B cell (primary cell): ENCODE data around the gene STK33. TPM values are rescaled to one million over a fixed set of nuclear protein-coding genes. Genes with fewer than 3 reads are reported as not detected.

Source experiments
- ATAC-seq: fragments of 200-7000 bp; cut with Tn5 transposase; one replicate; pipeline ENCODE4 v1.10.0; 2021; ENCODE audit warnings: low read depth, mild to moderate bottlenecking, moderate number of reproducible peaks, moderate library complexity
- CTCF ChIA-PET: fragments of 350-600 bp; sonication (Branson Sonifier 250); formaldehyde crosslinking; loops from one replicate; lab custom pipeline; 2021; ENCODE audit warnings: antibody characterized with exemption, inconsistent platforms; lab: Charles Lee
- POLR2A ChIA-PET: fragments of 350-600 bp; sonication (Branson Sonifier 250); formaldehyde crosslinking; loops from one replicate; lab custom pipeline; 2021; ENCODE audit warnings: antibody characterized with exemption; lab: Charles Lee
- DNase-seq: peaks from one replicate; pipeline ENCODE4 v3.0.0; 2013
- H2AFZ ChIP-seq: 2 replicates; pipeline ENCODE4 v1.6.1; 2012; ENCODE audit warnings: mild to moderate bottlenecking, low read depth, low read length; ENCODE audit not compliant: insufficient read depth, poor library complexity, severe bottlenecking
- H3K27ac ChIP-seq, 2 donors: 1 replicate in 1 of 2; 2 replicates in 1 of 2; pipeline ENCODE4 v1.5.1; 2012 to 2013; ENCODE audit warnings: low read length in 2 of 2, mild to moderate bottlenecking in 2 of 2, moderate library complexity in 1 of 2
- H3K27me3 ChIP-seq, 4 experiments: fragments of 200-600 bp in 1 of 4; sonication (generic) in 1 of 4; replicated peaks in 1 of 4; 1 replicate in 2 of 4; 2 replicates in 2 of 4; pipeline versions ENCODE4 v1.6.1 to v1.7.0; 2013 to 2016; ENCODE audit warnings: low read length in 3 of 4, mild to moderate bottlenecking in 2 of 4, mixed read lengths in 1 of 4, moderate library complexity in 1 of 4; ENCODE audit not compliant: insufficient read depth in 4 of 4, control insufficient read depth in 3 of 4; ENCODE audit errors: control extremely low read depth in 1 of 4
- H3K36me3 ChIP-seq, 2 experiments: replicated peaks in 1 of 2; 1 replicate in 1 of 2; 2 replicates in 1 of 2; pipeline versions ENCODE4 v1.6.1 to v1.7.1; 2013; ENCODE audit warnings: low read length in 1 of 2; ENCODE audit not compliant: insufficient read depth in 2 of 2, control insufficient read depth in 1 of 2; ENCODE audit errors: control extremely low read depth in 1 of 2, extremely low read depth in 1 of 2
- H3K4me1 ChIP-seq, 2 donors: fragments of 200-600 bp in 1 of 2; sonication (generic) in 1 of 2; 1 replicate in 1 of 2; 2 replicates in 1 of 2; pipeline versions ENCODE4 v1.5.1 to v1.6.1; 2013 to 2017; ENCODE audit warnings: low read length in 2 of 2; ENCODE audit not compliant: control insufficient read depth in 2 of 2, insufficient read depth in 2 of 2
- H3K4me2 ChIP-seq: replicated peaks from 2 replicates; pipeline ENCODE3; 2012; ENCODE audit warnings: mild to moderate bottlenecking, low read depth, low read length; ENCODE audit not compliant: poor library complexity, severe bottlenecking
- H3K4me3 ChIP-seq, 5 experiments: fragments of 200-600 bp in 1 of 5; sonication (generic) in 1 of 5; 1 replicate in 3 of 5; 2 replicates in 2 of 5; pipeline versions ENCODE4 v1.5.1 to v1.7.0; 2011 to 2016; ENCODE audit warnings: low read length in 4 of 5, mild to moderate bottlenecking in 4 of 5, low read depth in 2 of 5, control low read depth in 1 of 5, moderate library complexity in 1 of 5; ENCODE audit not compliant: insufficient read depth in 1 of 5; ENCODE audit errors: control extremely low read depth in 1 of 5, extremely low read depth in 1 of 5
- H3K79me2 ChIP-seq: fragments of 200-600 bp; sonication (generic); one replicate; pipeline ENCODE4 v1.6.0; 2016; ENCODE audit warnings: low read length; ENCODE audit not compliant: control insufficient read depth, insufficient read depth
- H3K9ac ChIP-seq: fragments of 200-600 bp; sonication (generic); 2 replicates; pipeline ENCODE4 v1.6.1; 2017; ENCODE audit warnings: mild to moderate bottlenecking, low read length, moderate library complexity
- H3K9me3 ChIP-seq, 3 donors: one replicate each; pipeline versions ENCODE4 v1.6.1 to v1.7.1; 2013; ENCODE audit warnings: low read length in 2 of 3; ENCODE audit not compliant: control insufficient read depth in 2 of 3, insufficient read depth in 1 of 3; ENCODE audit errors: control extremely low read depth in 1 of 3
- H4K20me1 ChIP-seq: 2 replicates; pipeline ENCODE4 v1.6.0; 2012; ENCODE audit warnings: mild to moderate bottlenecking, low read length; ENCODE audit not compliant: insufficient read depth, control insufficient read depth, poor library complexity, severe bottlenecking
- H3K27ac Mint-ChIP-seq: one replicate; pipeline ENCODE4 v1.8.0; 2021; ENCODE audit warnings: mixed read lengths
- H3K27me3 Mint-ChIP-seq: one replicate; pipeline ENCODE4 v1.8.0; 2021; ENCODE audit warnings: mixed read lengths
- H3K4me1 Mint-ChIP-seq: one replicate; pipeline ENCODE4 v1.8.0; 2021; ENCODE audit warnings: mixed read lengths
- H3K4me3 Mint-ChIP-seq: one replicate; pipeline ENCODE4 v1.8.0; 2021; ENCODE audit warnings: mixed read lengths
- H3K9me3 Mint-ChIP-seq: one replicate; pipeline ENCODE4 v1.8.0; 2022; ENCODE audit warnings: mixed read lengths; ENCODE audit not compliant: insufficient read depth
- EZH2 ChIP-seq: IDR thresholded peaks from 2 replicates; pipeline ENCODE4 v1.6.1; 2012; ENCODE audit warnings: borderline replicate concordance, low read depth, mild to moderate bottlenecking, moderate library complexity, low read length; ENCODE audit not compliant: insufficient read depth, poor library complexity, severe bottlenecking
- WGBS: methylation state at CpG from one replicate; pipeline ENCODE4 v1.1.5; 2013; ENCODE audit warnings: missing lambda C conversion rate; ENCODE audit not compliant: insufficient coverage; 5-methylcytosine and 5-hydroxymethylcytosine counted together
- intact Hi-C: fragments of 100-400 bp; cut with micrococcal nuclease; formaldehyde crosslinking; loops from one replicate; pipeline ENCODE4 v1.10.0; 2022
- polyA plus RNA-seq: library from polyadenylated mRNA; depleted of rRNA; stranded (reverse); fragments of >200 nt; gene quantifications from 2 replicates; pipeline ENCODE4 v1.2.3, GENCODE V29; 2012
- total RNA-seq, 2 donors: library from RNA; stranded (reverse); fragments of 120-200 nt in 1 of 2; gene quantifications; 1 replicate in 1 of 2; 2 replicates in 1 of 2; pipeline versions ENCODE4 v1.2.3 to v1.2.4, GENCODE V29; 2013 to 2022
- TF ChIP-seq, protein P1 (sequence below): fragments of 200-600 bp; IDR thresholded peaks from one replicate; pipeline ENCODE4 v1.8.0; 2022; ENCODE audit warnings: antibody characterized with exemption, mild to moderate bottlenecking

The STK33 gene
- total and polyA plus RNA-seq, 2 donors (not counting 1 experiment from before 2014, with no cell fraction given): 3.1 to 9.3 TPM

DNA sequence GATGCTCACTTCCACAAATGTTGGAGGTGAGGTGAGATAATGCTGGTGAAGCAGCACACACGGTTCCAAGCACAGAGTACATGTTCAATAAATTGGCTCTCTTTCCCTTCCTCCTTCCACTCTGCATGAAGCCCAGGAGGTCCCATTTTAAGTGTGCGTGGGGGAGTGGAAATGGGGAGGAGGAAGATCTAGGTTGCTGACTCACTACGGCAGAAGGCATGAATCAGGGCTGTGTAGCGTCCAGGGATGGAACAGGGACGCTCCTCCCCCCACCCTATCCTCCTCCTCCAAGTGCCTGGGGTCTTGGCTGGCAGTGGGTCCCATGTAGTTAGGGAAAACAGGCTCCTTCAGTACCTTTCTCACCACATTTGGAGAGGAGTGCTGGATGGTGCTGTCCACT, 44.3 kb upstream of the STK33 start:
- Mint-ChIP-seq H3K27me3 (no peaks in the 10 kb centered on the region), H3K4me1 (no peaks in the 10 kb centered on the region), H3K27ac (no peak overlapping the region), H3K9me3 (no peaks in the 10 kb centered on the region), H3K4me3 (no peak overlapping the region)
- WGBS: no CpG with 5 or more reads among the region's 5 CpGs
- Histone ChIP-seq H3K9me3 (peaks cover 0 to 4% (median 0%) of the 10 kb centered on the region in 3 donors), H3K4me2 (no peak overlapping the region), H3K4me3 (no peak overlapping the region), H4K20me1 (no peaks in the 10 kb centered on the region), H3K4me1 (no peaks in the 10 kb centered on the region), H3K36me3 (peaks cover 17 to 81% of the 10 kb centered on the region in 2 experiments), H2AFZ (no peak overlapping the region), H3K27me3 (no peaks in the 10 kb centered on the region), H3K9ac (no peak overlapping the region), H3K79me2 (no peaks in the 10 kb centered on the region), H3K27ac (no peak overlapping the region)
- intact Hi-C loops: no loop called here
- POLR2A ChIA-PET: no interaction called here
- DNase-seq (no peak), ATAC-seq (no peak)
- TF ChIP-seq, protein P1, sequence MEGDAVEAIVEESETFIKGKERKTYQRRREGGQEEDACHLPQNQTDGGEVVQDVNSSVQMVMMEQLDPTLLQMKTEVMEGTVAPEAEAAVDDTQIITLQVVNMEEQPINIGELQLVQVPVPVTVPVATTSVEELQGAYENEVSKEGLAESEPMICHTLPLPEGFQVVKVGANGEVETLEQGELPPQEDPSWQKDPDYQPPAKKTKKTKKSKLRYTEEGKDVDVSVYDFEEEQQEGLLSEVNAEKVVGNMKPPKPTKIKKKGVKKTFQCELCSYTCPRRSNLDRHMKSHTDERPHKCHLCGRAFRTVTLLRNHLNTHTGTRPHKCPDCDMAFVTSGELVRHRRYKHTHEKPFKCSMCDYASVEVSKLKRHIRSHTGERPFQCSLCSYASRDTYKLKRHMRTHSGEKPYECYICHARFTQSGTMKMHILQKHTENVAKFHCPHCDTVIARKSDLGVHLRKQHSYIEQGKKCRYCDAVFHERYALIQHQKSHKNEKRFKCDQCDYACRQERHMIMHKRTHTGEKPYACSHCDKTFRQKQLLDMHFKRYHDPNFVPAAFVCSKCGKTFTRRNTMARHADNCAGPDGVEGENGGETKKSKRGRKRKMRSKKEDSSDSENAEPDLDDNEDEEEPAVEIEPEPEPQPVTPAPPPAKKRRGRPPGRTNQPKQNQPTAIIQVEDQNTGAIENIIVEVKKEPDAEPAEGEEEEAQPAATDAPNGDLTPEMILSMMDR: no peak
- TF ChIP-seq EZH2: no peak
- CTCF ChIA-PET: no interaction called here

DNA sequence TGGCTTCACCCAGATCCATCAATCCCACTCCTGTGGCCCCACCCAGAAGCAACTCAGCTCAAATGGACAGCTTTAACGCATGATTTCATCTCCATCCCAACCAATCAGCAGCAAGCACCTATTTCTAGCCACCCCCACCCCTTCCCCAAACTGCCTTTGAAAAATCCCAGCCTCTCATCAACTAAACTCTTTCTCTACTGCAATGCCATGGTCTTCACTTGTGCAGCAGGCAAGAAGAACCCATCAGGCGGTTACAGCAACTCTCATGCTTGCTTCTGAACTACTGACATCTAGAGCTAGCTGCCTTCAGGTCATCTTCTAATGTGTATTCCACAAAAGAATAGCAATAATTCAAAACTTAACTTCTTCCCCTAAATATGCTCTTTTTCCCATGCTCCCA, 42.1 kb upstream of the STK33 start:
- no peak overlapping the region for H3K4me3 ChIP-seq
- ChIA-PET CTCF (no interaction called here), POLR2A (no interaction called here)
- no peaks in the 10 kb centered on the region for H3K79me2 ChIP-seq
- H3K4me3 Mint-ChIP-seq: no peak overlapping the region
- H3K4me1 Mint-ChIP-seq: no peaks in the 10 kb centered on the region
- H3K9me3 ChIP-seq: peaks cover 0 to 4% (median 0%) of the 10 kb centered on the region in 3 donors
- TF ChIP-seq, protein P1: no peak
- no peak for TF ChIP-seq EZH2
- no peak for DNase-seq
- no peaks in the 10 kb centered on the region for H3K27me3 Mint-ChIP-seq
- no peaks in the 10 kb centered on the region for H3K27me3 ChIP-seq
- no peak overlapping the region for H3K9ac ChIP-seq
- no peak overlapping the region for H3K27ac ChIP-seq
- H3K27ac Mint-ChIP-seq: no peak overlapping the region
- ATAC-seq: no peak
- peaks cover 17 to 71% of the 10 kb centered on the region in 2 experiments for H3K36me3 ChIP-seq
- H3K9me3 Mint-ChIP-seq: no peaks in the 10 kb centered on the region
- intact Hi-C loops: no loop called here
- WGBS: 96% methylated on average over 2 of the region's 2 CpGs
- no peaks in the 10 kb centered on the region for H3K4me1 ChIP-seq
- no peak overlapping the region for H3K4me2 ChIP-seq
- H4K20me1 ChIP-seq: no peaks in the 10 kb centered on the region
- H2AFZ ChIP-seq: no peak overlapping the region
